ENCODE measurements around the gene MEIKIN. TPM values are rescaled to one million over a fixed set of nuclear protein-coding genes. Genes with fewer than 3 reads are reported as not detected.

The MEIKIN gene
- total RNA-seq, 1 experiment from 2014 or later, result not detected

DNA sequence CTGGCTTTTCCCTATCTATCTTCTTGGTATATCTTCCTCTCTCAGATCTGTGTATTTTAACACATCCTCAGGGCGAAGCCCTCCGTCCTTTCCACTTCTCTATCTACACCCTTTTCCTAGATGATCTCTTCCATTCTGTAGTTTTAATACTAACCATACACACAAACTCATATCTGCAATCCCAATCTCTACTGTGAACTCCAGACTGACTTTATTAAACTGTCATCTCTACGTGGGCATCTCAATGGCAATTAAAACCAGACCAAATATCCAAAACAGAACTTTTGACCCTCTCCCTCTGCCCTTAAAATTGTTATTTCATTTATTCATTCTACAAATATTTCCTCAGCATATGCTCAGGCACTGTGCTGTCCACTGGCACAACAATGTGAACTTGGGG, 155.7 kb downstream of the MEIKIN start:
- ChIA-PET POLR2A (ENCODE audit: unreplicated experiment) (interaction anchor here (0.6 kb wide), 1 partner anchor 231 kb away, joined by 20 read pairs; no protein-coding TSS in a partner anchor), CTCF (no interaction called here)
- intact Hi-C loops (cut with micrococcal nuclease; ENCODE audit: unreplicated experiment), result no loop called here
- peaks cover 6% of the 10 kb centered on the region for H3K4me1 ChIP-seq (replicated peaks; ENCODE audit: insufficient read depth)
- H2AFZ ChIP-seq, result no peak overlapping the region
- H3K4me3 ChIP-seq, result no peak overlapping the region
- H3K9me2 ChIP-seq (ENCODE audit: insufficient read depth), result no peaks in the 10 kb centered on the region
- no peak for TF ChIP-seq EZH2 (IDR thresholded peaks at IDR 0.05; ENCODE audit: low read depth)
- TF ChIP-seq, protein P1, sequence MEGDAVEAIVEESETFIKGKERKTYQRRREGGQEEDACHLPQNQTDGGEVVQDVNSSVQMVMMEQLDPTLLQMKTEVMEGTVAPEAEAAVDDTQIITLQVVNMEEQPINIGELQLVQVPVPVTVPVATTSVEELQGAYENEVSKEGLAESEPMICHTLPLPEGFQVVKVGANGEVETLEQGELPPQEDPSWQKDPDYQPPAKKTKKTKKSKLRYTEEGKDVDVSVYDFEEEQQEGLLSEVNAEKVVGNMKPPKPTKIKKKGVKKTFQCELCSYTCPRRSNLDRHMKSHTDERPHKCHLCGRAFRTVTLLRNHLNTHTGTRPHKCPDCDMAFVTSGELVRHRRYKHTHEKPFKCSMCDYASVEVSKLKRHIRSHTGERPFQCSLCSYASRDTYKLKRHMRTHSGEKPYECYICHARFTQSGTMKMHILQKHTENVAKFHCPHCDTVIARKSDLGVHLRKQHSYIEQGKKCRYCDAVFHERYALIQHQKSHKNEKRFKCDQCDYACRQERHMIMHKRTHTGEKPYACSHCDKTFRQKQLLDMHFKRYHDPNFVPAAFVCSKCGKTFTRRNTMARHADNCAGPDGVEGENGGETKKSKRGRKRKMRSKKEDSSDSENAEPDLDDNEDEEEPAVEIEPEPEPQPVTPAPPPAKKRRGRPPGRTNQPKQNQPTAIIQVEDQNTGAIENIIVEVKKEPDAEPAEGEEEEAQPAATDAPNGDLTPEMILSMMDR (conservative IDR thresholded peaks at IDR 0.05), result no peak
- peaks cover 75% of the 10 kb centered on the region for H4K20me1 ChIP-seq (ENCODE audit: insufficient read depth)
- peaks cover 93% of the 10 kb centered on the region for H3K79me2 ChIP-seq (ENCODE audit: low read depth)
- no peak overlapping the region for H3K4me2 ChIP-seq
- no peaks in the 10 kb centered on the region for H3K9me3 ChIP-seq (ENCODE audit: insufficient read depth, low read depth)
- no peak overlapping the region for H3K27ac ChIP-seq
- no peaks in the 10 kb centered on the region for H3F3A ChIP-seq (ENCODE audit: insufficient read depth, low read depth)
- H3K27me3 ChIP-seq (ENCODE audit: insufficient read depth, low read depth), result no peaks in the 10 kb centered on the region
- DNase-seq, result no peak
- 0 out of 2 replicates have a peak, but pooled peaks cover 3% of the 10 kb centered on the region for H3K36me3 ChIP-seq (ENCODE audit: low read depth)
- BruUV-seq (replicated peaks), result no TSS peak

DNA sequence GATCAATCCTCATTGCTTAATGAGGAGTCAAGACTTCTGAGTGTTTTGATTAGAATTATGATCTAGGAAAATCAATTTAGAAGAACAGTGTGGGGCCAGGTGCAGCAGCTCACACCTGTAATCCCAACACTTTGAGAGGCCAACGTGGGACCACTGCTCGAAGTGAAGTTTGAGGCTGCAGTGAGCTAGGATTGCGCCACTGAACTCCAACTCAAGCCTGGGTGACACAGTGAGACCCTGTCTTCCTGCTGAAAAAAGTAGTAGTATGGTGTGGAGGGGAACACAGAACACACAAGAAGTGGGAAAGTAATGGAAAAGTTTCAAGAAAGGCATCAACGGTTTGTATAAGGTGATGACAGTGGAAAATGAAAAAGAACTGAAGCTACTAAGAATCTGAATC, 157.7 kb downstream of the MEIKIN start:
- Histone ChIP-seq H4K20me1 (ENCODE audit: insufficient read depth) (peaks cover 65% of the 10 kb centered on the region), H3K4me1 (replicated peaks; ENCODE audit: insufficient read depth) (no peaks in the 10 kb centered on the region), H3K36me3 (ENCODE audit: low read depth) (peaks cover 7% of the 10 kb centered on the region; the same call in 1 of the 2 replicates), H3K79me2 (ENCODE audit: low read depth) (peaks cover 92% of the 10 kb centered on the region), H2AFZ (no peak overlapping the region), H3K27ac (no peak overlapping the region), H3K4me2 (no peak overlapping the region), H3K4me3 (no peak overlapping the region), H3K9me2 (ENCODE audit: insufficient read depth) (no peaks in the 10 kb centered on the region), H3F3A (ENCODE audit: insufficient read depth, low read depth) (0 out of 2 replicates have a peak, but pooled peaks cover 2% of the 10 kb centered on the region), H3K9me3 (ENCODE audit: insufficient read depth, low read depth) (no peaks in the 10 kb centered on the region), H3K27me3 (ENCODE audit: insufficient read depth, low read depth) (no peaks in the 10 kb centered on the region)
- ChIA-PET CTCF (no interaction called here), POLR2A (ENCODE audit: unreplicated experiment) (no interaction called here)
- DNase-seq, result no peak
- BruUV-seq (replicated peaks), result no TSS peak
- intact Hi-C loops (cut with micrococcal nuclease; ENCODE audit: unreplicated experiment), result no loop called here
- TF ChIP-seq, protein P1 (conservative IDR thresholded peaks at IDR 0.05), result no peak
- no peak for TF ChIP-seq EZH2 (IDR thresholded peaks at IDR 0.05; ENCODE audit: low read depth)

DNA sequence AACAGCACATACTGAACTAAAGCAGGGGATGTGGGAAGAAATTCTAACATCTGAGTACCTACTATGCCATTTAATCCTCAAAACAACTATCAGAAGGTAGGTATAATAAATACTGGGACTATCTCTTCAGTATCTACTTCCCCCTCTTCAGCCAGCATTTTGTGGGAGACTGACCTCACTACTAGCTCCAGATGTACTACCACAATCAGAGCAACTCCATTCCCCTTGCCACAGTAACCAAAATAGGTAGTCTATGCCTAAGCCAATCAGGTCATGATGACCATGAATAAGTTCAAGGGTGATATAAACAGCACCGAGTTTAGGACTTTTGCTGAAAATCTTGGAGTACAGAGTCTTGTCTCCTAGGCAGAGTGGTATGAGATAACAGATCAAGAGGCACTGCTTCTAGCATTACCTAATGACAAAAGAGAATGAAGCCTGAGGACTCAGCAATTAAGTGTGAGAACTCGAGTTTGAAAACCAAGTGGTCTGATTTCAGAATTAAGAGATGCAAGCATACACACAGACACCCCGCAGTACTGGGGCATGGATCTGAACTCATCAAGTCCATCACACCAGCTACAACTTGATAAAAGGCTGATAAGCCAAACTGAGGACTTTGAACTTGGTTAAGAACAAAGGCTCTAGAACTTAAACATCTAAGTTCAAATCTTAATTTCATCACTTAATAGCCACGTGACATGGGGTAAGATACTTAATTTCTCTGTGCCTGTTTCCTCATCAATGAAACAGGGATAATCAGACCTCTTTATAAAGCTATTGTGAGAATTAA, 158.4 kb downstream of the MEIKIN start:
- no peak for TF ChIP-seq EZH2 (IDR thresholded peaks at IDR 0.05; ENCODE audit: low read depth)
- TF ChIP-seq, protein P1 (conservative IDR thresholded peaks at IDR 0.05), result no peak
- Histone ChIP-seq H3K4me2 (no peak overlapping the region), H4K20me1 (ENCODE audit: insufficient read depth) (peaks cover 62% of the 10 kb centered on the region), H3K9me2 (ENCODE audit: insufficient read depth) (no peaks in the 10 kb centered on the region), H3F3A (ENCODE audit: insufficient read depth, low read depth) (0 out of 2 replicates have a peak, but pooled peaks cover 2% of the 10 kb centered on the region), H3K4me3 (no peak overlapping the region), H3K36me3 (ENCODE audit: low read depth) (peaks cover 5% of the 10 kb centered on the region; the same call in 1 of the 2 replicates), H3K27me3 (ENCODE audit: insufficient read depth, low read depth) (no peaks in the 10 kb centered on the region), H2AFZ (no peak overlapping the region), H3K4me1 (replicated peaks; ENCODE audit: insufficient read depth) (no peaks in the 10 kb centered on the region), H3K79me2 (ENCODE audit: low read depth) (peaks cover 92% of the 10 kb centered on the region), H3K27ac (no peak overlapping the region), H3K9me3 (ENCODE audit: insufficient read depth, low read depth) (no peaks in the 10 kb centered on the region)
- no TSS peak for BruUV-seq (replicated peaks)
- intact Hi-C loops (cut with micrococcal nuclease; ENCODE audit: unreplicated experiment), result no loop called here
- POLR2A ChIA-PET (ENCODE audit: unreplicated experiment), result no interaction called here
- no peak for DNase-seq
- CTCF ChIA-PET, result interaction anchor here (0.5 kb wide), 1 partner anchor 127 kb away, joined by 6 read pairs; no protein-coding TSS in a partner anchor

Data from PC-9 (cell line).